IPS-18c (cell line): ENCODE results near the gene ADAR.
A peak's percentile ranks its signal among the peaks of the same experiment; 100 is the strongest.
"Not testable (repeated sequence)": the region's sequence is repeated elsewhere in the genome, so short reads cannot be mapped to it uniquely, and the experiment has no call there.

ENCODE experiments used
- H3K4me3 ChIP-seq: 2 replicates; pipeline ENCODE4 v1.7.0; 2013; ENCODE audit warnings: low read depth, mild to moderate bottlenecking, low read length, moderate library complexity; ENCODE audit not compliant: insufficient read depth
- H3K9me3 ChIP-seq: one replicate; pipeline ENCODE4 v1.6.1; 2013; ENCODE audit warnings: mild to moderate bottlenecking, low read length, moderate library complexity; ENCODE audit not compliant: control insufficient read depth, insufficient read depth

Gene ADAR, protein sequence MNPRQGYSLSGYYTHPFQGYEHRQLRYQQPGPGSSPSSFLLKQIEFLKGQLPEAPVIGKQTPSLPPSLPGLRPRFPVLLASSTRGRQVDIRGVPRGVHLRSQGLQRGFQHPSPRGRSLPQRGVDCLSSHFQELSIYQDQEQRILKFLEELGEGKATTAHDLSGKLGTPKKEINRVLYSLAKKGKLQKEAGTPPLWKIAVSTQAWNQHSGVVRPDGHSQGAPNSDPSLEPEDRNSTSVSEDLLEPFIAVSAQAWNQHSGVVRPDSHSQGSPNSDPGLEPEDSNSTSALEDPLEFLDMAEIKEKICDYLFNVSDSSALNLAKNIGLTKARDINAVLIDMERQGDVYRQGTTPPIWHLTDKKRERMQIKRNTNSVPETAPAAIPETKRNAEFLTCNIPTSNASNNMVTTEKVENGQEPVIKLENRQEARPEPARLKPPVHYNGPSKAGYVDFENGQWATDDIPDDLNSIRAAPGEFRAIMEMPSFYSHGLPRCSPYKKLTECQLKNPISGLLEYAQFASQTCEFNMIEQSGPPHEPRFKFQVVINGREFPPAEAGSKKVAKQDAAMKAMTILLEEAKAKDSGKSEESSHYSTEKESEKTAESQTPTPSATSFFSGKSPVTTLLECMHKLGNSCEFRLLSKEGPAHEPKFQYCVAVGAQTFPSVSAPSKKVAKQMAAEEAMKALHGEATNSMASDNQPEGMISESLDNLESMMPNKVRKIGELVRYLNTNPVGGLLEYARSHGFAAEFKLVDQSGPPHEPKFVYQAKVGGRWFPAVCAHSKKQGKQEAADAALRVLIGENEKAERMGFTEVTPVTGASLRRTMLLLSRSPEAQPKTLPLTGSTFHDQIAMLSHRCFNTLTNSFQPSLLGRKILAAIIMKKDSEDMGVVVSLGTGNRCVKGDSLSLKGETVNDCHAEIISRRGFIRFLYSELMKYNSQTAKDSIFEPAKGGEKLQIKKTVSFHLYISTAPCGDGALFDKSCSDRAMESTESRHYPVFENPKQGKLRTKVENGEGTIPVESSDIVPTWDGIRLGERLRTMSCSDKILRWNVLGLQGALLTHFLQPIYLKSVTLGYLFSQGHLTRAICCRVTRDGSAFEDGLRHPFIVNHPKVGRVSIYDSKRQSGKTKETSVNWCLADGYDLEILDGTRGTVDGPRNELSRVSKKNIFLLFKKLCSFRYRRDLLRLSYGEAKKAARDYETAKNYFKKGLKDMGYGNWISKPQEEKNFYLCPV

GRCh38 chr1:154607609-154608396 lies at the start of gene ADAR:
Gene ADAR (minus strand): TSS chr1:154608186. CDS start chr1:154608006, 180 bp downstream.
- H3K9me3 ChIP-seq = no peaks in the 10 kb centered on the region
- H3K4me3 ChIP-seq = peak within 1 kb of the TSS; percentile 86

- Histone ChIP-seq H3K4me3 (no peak overlapping the region), H3K9me3 (no peaks in the 10 kb centered on the region)
These were observed 49.6 kb upstream of the ADAR start for GRCh38 chr1:154657556-154657955.

- H3K4me3 ChIP-seq = no peak overlapping the region
- no peaks in the 10 kb centered on the region for H3K9me3 ChIP-seq
These were observed 44.9 kb upstream of the ADAR start for GRCh38 chr1:154652893-154653292.

DNA sequence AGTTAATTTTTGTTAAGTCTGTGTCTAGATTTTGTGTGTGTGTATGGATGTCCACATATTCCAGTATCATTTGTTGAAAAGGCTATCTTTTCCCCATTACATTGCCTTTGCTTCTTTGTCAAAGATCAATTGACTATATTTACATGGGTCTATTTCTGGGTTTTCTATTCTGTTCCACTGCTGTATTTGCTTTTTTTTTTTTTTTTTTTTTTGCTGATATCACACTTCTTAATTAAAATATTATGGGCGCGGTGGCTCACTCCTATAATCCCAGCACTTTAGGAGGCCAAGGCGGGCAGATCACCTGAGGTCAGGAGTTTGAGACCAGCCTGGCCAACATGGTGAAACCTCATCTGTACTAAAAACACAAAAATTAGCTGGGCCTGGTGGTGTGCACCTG lies 36.7 kb upstream of the ADAR start:
- H3K4me3 ChIP-seq, H3K9me3 ChIP-seq: not testable (repeated sequence)

GRCh38 chr1:154641534-154641933 lies 33.5 kb upstream of the ADAR start:
- H3K9me3 ChIP-seq = no peaks in the 10 kb centered on the region
- H3K4me3 ChIP-seq = no peak overlapping the region

- Histone ChIP-seq H3K4me3 (no peak overlapping the region), H3K9me3 (no peaks in the 10 kb centered on the region)
These were observed 31.9 kb upstream of the ADAR start for GRCh38 chr1:154639876-154640275.

- Histone ChIP-seq H3K4me3 (no peak overlapping the region), H3K9me3 (no peaks in the 10 kb centered on the region)
These were observed 27.2 kb upstream of the ADAR start for GRCh38 chr1:154635171-154635570.

GRCh38 chr1:154629675-154630073 lies 21.7 kb upstream of the ADAR start:
- Histone ChIP-seq H3K4me3 (no peak overlapping the region), H3K9me3 (peaks cover 2% of the 10 kb centered on the region)

GRCh38 chr1:154629061-154629674 lies 21.2 kb upstream of the ADAR start:
- Histone ChIP-seq H3K4me3 (no peak overlapping the region), H3K9me3 (peaks cover 2% of the 10 kb centered on the region)

DNA sequence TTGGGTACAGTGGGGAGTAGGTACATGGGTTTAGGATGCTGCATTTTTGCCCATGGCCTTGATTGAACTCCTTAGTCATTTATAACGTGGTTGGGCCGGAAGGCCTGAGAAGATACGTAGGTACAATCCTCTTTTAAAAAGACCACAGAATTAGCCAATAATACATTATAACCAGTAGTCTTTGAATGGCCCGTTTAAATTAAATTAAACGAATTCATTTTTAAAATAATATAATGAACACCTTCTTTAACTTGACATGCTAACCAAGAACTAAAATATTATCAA lies 20.1 kb upstream of the ADAR start:
- Histone ChIP-seq H3K9me3 (peaks cover 2% of the 10 kb centered on the region), H3K4me3 (peak overlapping the region; percentile 93)

- Histone ChIP-seq H3K4me3 (peak overlapping the region; percentile 93), H3K9me3 (peaks cover 2% of the 10 kb centered on the region)
These were observed 19.5 kb upstream of the ADAR start for GRCh38 chr1:154627257-154628120.

DNA sequence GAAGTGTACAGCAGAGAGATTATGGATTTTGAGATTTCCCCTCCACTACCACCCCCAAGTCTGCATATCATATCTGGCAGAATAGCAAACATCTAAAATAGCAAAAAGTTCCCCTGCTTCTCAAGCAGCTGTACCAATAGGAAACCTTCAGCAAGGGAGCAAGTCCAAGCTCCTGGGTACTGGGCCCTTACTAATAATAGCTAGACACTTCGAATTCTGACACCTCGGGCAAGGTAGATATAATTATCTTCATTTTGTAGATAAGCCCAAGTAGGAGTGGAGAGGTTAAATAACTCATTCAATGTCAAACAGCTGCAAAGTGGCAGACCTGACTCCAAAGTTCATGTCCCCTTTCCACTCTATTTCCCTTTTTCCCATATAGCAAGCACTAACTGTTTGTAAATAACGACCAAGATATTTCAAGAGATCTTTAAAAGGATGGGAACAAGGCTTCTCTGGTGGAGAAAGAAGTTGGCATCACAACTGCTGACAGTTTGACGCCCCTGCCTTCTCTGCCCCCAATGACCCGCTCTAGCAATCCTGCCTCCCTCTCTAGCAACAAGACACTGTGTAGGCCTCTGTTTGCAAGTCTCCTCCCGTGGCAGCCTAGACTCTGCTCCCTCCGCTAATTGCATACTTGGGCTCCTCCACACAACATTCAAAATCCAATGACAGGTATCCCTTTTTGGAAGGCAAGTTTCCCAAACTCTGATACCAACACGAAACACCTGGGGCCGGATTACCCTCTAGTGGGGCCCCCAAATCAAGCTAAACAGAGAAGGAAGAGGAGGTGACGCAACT lies 18.7 kb upstream of the ADAR start:
- Histone ChIP-seq H3K4me3 (peak overlapping the region; percentile 93), H3K9me3 (peaks cover 2% of the 10 kb centered on the region)

DNA sequence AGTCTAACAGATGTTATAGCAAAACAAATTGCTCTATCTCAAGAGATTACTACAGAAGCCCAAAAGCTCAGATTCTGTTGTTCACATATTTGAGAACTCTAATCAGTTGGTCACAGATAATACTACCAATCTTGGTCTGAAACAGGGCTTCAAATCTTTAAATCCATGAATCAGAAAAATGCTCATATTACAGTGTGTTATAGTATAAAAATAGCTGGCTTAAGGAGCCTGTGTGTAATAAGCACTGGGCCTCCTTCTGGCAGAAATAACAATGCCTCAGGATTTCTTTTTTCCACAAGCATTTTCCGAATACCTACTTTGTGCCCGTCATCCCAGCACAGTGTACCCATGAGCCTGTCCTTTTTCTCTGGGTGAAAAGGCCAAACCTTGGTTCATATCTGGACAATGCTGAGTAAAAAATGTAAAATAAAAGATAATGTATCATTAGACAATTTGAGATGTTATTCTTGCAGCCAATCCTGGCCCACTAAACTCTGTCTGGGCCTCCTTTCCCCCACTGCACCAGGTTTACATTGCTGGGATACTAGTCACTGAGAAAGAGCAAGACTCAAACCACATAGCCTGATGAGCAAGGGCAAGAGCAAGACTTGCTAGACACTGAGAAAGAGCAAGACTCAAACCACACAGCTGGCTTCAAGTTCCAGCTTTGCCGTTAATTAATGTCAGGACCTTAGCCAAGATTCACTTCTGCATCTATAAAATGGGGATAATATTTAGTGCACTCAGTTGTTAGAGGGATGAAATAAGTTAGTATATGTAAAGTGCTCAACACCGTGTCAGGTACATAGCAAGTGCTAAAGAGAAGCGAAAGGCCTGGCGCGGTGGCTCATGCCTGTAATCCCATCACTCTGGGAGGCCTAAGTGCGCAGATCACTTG lies 17.0 kb upstream of the ADAR start:
- no peak overlapping the region for H3K4me3 ChIP-seq
- H3K9me3 ChIP-seq = peaks cover 2% of the 10 kb centered on the region

DNA sequence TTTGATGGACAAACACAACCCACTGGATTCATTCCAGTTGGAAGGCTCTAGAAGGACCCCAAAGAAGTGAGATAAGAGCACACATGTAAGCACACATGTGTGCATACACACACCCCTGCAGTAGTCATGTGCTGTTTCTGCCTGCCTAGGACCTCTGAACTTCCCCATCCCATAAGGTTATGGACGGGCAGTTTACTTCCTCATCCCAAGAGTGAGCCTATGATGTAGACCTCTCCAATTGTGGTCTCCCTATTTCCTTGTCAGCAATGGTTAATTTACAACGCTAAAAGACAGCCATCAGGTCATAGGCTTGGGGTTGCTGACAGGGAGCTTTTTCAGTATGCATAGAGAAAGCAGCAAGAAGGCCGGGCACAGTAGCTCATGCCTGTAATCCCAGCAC lies 15.4 kb upstream of the ADAR start:
- Histone ChIP-seq H3K9me3 (peaks cover 2% of the 10 kb centered on the region), H3K4me3 (no peak overlapping the region)
